HG02571 (cell line): ENCODE results near the gene CHST2.

ENCODE experiments used
- ATAC-seq: cut with Tn5 transposase; IDR thresholded peaks from one replicate; pipeline ENCODE4 v1.9.1; 2021; ENCODE audit warnings: mild to moderate bottlenecking, moderate library complexity; ENCODE audit not compliant: unreplicated experiment

Gene CHST2

GRCh38 chr3:143098032-143098764 lies 21.4 kb upstream of the CHST2 start:
- ATAC-seq: no peak

- ATAC-seq: no peak
Observed at GRCh38 chr3:143099210-143099609, 20.4 kb upstream of the CHST2 start.

- no peak for ATAC-seq
Observed at GRCh38 chr3:143099690-143100089, 19.9 kb upstream of the CHST2 start.

DNA sequence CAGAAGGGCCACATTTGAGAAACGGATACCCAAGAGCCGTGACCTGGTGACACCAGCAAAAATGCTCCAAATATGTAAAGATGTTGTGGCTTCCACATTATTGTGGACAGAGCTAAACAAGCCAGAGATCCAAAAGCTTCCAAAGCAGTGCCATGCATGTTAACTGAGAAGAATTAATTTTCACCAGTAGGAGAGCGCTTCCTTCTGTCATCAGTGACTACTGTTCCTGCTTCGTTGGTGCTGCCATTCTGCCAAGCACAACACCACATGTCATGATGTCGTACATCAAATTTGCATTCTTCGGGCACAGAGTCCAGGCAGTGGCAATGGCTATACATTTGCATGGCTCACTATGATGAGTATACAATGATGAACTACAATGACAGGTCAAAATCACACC lies 19.1 kb upstream of the CHST2 start:
- no peak for ATAC-seq

DNA sequence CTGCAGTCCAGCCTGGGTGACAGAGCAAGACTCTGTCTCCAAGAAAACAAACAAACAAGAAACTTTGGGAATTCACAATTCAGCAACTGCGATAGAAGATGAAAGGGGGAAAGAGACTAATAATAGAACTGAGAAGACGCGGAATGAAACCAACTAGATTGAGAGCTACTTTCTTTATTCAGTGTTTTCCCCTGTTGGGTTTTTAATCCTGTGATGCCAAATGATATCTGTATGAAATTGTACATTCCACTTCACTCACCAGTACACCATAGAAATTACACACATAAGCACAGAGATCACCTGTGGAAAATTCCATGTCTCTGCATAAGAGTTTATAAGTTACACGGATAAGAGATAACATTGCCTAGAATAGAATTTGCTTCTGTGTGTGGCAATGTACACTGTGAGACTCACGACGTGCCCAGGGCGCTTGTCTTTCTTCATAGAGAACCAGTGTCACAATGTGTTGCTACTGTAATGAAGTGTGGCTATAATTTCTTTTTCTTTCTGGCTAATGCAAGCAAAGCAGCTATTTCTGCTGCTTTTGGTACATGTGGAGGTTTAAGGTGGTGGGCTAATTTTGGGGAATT lies 17.7 kb upstream of the CHST2 start:
- ATAC-seq: no peak

GRCh38 chr3:143103652-143104051 lies 15.9 kb upstream of the CHST2 start:
- ATAC-seq: no peak

DNA sequence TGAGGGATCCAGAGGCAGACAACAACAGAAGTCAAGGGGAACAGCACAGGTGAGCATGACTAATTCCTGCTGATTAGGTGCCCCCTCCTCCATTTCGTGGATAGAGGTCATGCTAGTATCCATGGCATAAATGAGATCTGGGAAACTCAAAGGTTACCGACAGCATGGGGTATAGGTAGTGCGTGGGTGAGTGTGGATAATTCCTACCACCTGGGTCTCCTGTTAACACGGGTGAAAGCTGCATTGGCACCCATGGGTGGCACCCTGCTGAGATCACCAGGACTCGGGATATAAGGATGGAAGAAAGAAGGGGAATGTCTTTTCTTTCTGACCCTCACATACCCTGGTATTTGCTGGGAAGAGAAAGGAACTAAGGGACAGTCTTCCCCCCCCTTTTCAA lies 14.4 kb upstream of the CHST2 start:
- ATAC-seq: no peak

DNA sequence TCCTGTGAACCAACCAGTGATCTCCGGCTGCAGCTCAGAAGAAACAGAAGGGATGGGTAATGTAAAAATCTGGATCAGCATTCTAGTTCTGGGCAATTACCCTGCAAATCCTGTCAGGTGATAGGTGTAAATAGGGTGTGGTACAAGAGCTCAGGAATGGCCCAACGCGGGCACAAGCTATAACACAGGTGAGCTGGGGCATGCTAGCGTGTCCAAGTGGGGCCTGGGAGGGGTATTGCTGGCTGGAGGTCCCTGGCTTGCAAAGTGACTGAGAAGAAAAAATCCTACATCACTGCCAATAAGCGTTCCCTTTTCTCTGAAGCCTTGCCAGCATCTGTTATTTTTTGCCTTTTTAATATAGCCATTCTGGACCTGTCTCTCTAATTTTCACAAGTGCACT lies 9.7 kb upstream of the CHST2 start:
- ATAC-seq: no peak

DNA sequence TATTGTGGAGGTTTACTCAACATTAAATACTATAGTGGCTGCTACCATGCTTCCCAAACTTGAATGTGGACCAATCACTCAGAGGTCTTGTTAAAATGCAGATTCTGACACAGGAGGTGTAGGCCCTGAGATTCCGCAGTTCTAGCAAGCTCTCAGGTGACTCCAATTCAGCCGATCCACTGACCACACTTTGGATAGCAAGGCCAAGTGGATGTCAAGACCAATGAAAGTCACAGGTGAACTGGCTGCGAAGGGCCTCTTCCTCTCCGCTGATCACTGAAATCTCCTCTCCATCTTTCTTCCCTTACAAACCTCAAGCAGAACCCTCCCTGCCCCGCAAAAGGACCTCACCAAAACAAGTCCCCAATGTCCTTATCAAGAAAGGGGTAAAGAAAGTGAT lies 9.2 kb upstream of the CHST2 start:
- ATAC-seq: no peak

- ATAC-seq: no peak
Observed at GRCh38 chr3:143118630-143119008, 952 bp upstream of the CHST2 start.

GRCh38 chr3:143119974-143120715 lies 574 bp downstream of the CHST2 start:
- peak; percentile 10 for ATAC-seq

- peak; percentile 18 for ATAC-seq
Observed at GRCh38 chr3:143120716-143121240, 1.2 kb downstream of the CHST2 start.

DNA sequence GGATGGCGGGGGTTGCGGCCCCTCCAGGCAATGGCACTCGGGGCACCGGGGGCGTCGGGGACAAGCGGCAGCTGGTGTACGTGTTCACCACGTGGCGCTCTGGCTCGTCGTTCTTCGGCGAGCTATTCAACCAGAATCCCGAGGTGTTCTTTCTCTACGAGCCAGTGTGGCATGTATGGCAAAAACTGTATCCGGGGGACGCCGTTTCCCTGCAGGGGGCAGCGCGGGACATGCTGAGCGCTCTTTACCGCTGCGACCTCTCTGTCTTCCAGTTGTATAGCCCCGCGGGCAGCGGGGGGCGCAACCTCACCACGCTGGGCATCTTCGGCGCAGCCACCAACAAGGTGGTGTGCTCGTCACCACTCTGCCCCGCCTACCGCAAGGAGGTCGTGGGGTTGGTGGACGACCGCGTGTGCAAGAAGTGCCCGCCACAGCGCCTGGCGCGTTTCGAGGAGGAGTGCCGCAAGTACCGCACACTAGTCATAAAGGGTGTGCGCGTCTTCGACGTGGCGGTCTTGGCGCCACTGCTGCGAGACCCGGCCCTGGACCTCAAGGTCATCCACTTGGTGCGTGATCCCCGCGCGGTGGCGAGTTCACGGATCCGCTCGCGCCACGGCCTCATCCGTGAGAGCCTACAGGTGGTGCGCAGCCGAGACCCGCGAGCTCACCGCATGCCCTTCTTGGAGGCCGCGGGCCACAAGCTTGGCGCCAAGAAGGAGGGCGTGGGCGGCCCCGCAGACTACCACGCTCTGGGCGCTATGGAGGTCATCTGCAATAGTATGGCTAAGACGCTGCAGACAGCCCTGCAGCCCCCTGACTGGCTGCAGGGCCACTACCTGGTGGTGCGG lies 1.9 kb downstream of the CHST2 start:
- no peak for ATAC-seq

DNA sequence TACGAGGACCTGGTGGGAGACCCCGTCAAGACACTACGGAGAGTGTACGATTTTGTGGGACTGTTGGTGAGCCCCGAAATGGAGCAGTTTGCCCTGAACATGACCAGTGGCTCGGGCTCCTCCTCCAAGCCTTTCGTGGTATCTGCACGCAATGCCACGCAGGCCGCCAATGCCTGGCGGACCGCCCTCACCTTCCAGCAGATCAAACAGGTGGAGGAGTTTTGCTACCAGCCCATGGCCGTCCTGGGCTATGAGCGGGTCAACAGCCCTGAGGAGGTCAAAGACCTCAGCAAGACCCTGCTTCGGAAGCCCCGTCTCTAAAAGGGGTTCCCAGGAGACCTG lies 2.5 kb downstream of the CHST2 start:
- no peak for ATAC-seq

GRCh38 chr3:143122608-143123352 lies 3.2 kb downstream of the CHST2 start:
- ATAC-seq: no peak

GRCh38 chr3:143123353-143123984 lies 3.9 kb downstream of the CHST2 start:
- ATAC-seq: no peak

GRCh38 chr3:143124601-143125520 lies 5.3 kb downstream of the CHST2 start:
- no peak for ATAC-seq

DNA sequence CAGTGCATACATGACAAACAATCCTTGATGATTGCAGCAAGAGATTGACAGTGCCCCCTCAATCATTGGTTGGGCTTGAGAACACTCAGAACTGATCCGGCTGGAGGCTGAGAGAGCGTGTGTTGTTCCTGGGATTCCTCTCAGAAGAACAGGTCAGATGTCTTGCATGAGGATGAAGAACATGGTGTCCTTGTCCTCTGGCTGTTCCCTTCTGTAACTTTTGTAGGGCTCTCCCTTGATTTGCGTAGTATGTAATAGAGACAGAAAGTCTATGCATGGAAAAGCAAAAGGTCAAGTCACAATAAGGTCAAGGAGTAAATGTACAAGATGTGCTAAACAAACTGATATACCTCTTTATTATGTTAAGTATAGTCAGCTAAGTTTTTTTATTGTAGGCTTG lies 8.2 kb downstream of the CHST2 start:
- ATAC-seq: no peak
